Measurements from ENCODE around the gene ENOSF1. TPM values are rescaled to one million over a fixed set of nuclear protein-coding genes. Genes with fewer than 3 reads are reported as not detected.
"Not testable (repeated sequence)": the region's sequence is repeated elsewhere in the genome, so short reads cannot be mapped to it uniquely, and the experiment has no call there.

The ENOSF1 gene
- total RNA-seq, 1 donor from 2014 or later, result 70.2 TPM

GRCh38 chr18:708096-708495 lies 4.3 kb downstream of the ENOSF1 start:
- no peak for DNase-seq (ENCODE audit: low read depth)

- no peak for DNase-seq (ENCODE audit: low read depth)
Measured at GRCh38 chr18:706405-706804, 6.0 kb downstream of the ENOSF1 start.

- DNase-seq (ENCODE audit: low read depth), result peak; percentile 93
Measured at GRCh38 chr18:703213-703967, 9.0 kb downstream of the ENOSF1 start.

- DNase-seq (ENCODE audit: low read depth), result no peak
Measured at GRCh38 chr18:697800-698199, 14.6 kb downstream of the ENOSF1 start.

GRCh38 chr18:697012-697411 lies 15.4 kb downstream of the ENOSF1 start:
- no peak for DNase-seq (ENCODE audit: low read depth)

- no peak for DNase-seq (ENCODE audit: low read depth)
Measured at GRCh38 chr18:693466-694187, 18.8 kb downstream of the ENOSF1 start.

- no peak for DNase-seq (ENCODE audit: low read depth)
Measured at GRCh38 chr18:692824-693223, 19.6 kb downstream of the ENOSF1 start.

- no peak for DNase-seq (ENCODE audit: low read depth)
Measured at GRCh38 chr18:688323-688722, 24.1 kb downstream of the ENOSF1 start.

GRCh38 chr18:686339-687111 lies 25.9 kb downstream of the ENOSF1 start:
- no peak for DNase-seq (ENCODE audit: low read depth)

GRCh38 chr18:685438-685837 lies 27.0 kb downstream of the ENOSF1 start:
- no peak for DNase-seq (ENCODE audit: low read depth)

GRCh38 chr18:683531-683930 lies 28.9 kb downstream of the ENOSF1 start:
- DNase-seq (ENCODE audit: low read depth), result peak; percentile 9

- no peak for DNase-seq (ENCODE audit: low read depth)
Measured at GRCh38 chr18:682833-683232, 29.6 kb downstream of the ENOSF1 start.

- not testable (repeated sequence) for DNase-seq (ENCODE audit: low read depth)
Measured at GRCh38 chr18:682416-682815, 30.0 kb downstream of the ENOSF1 start.

- no peak for DNase-seq (ENCODE audit: low read depth)
Measured at GRCh38 chr18:681985-682384, 30.4 kb downstream of the ENOSF1 start.

- DNase-seq (ENCODE audit: low read depth), result no peak
Measured at GRCh38 chr18:680392-680791, 32.0 kb downstream of the ENOSF1 start.

- no peak for DNase-seq (ENCODE audit: low read depth)
Measured at GRCh38 chr18:679516-679915, 32.9 kb downstream of the ENOSF1 start.

- no peak for DNase-seq (ENCODE audit: low read depth)
Measured at GRCh38 chr18:678482-679182, 33.8 kb downstream of the ENOSF1 start.

- DNase-seq (ENCODE audit: low read depth), result no peak
Measured at GRCh38 chr18:677951-678381, 34.5 kb downstream of the ENOSF1 start.

GRCh38 chr18:677145-677544 lies 35.3 kb downstream of the ENOSF1 start:
- no peak for DNase-seq (ENCODE audit: low read depth)

- DNase-seq (ENCODE audit: low read depth), result no peak
Measured at GRCh38 chr18:676736-677135, 35.7 kb downstream of the ENOSF1 start.

- no peak for DNase-seq (ENCODE audit: low read depth)
Measured at GRCh38 chr18:676069-676468, 36.4 kb downstream of the ENOSF1 start.

GRCh38 chr18:675307-675706 lies 37.1 kb downstream of the ENOSF1 start:
- no peak for DNase-seq (ENCODE audit: low read depth)
